ENCODE results near the gene FTCD.
"Not testable (repeated sequence)": the region's sequence is repeated elsewhere in the genome, so short reads cannot be mapped to it uniquely, and the experiment has no call there.

Gene FTCD

GRCh38 chr21:46108827-46109312, 46.5 kb downstream of the FTCD start:
- DNase-seq, result no peak

GRCh38 chr21:46107376-46107775, 48.0 kb downstream of the FTCD start:
- DNase-seq, result not testable (repeated sequence)

- no peak for DNase-seq
These were observed 51.3 kb downstream of the FTCD start for GRCh38 chr21:46104104-46104503.

GRCh38 chr21:46100906-46101305, 54.5 kb downstream of the FTCD start:
- DNase-seq, result no peak

GRCh38 chr21:46100426-46100825, 55.0 kb downstream of the FTCD start:
- no peak for DNase-seq

- DNase-seq, result no peak
These were observed 55.4 kb downstream of the FTCD start for GRCh38 chr21:46100020-46100419.

GRCh38 chr21:46099476-46099875, 55.9 kb downstream of the FTCD start:
- no peak for DNase-seq

- no peak for DNase-seq
These were observed 56.9 kb downstream of the FTCD start for GRCh38 chr21:46098303-46099141.

GRCh38 chr21:46097336-46098293, 57.8 kb downstream of the FTCD start, which contains the start of gene COL6A2:
Gene COL6A2, plus strand, starts transcription at chr21:46098112.
- DNase-seq, result no peak

- DNase-seq, result no peak
These were observed 58.6 kb downstream of the FTCD start for GRCh38 chr21:46096596-46097335.

- DNase-seq, result no peak
These were observed 59.4 kb downstream of the FTCD start for GRCh38 chr21:46095814-46096595.

GRCh38 chr21:46095083-46095719, 60.2 kb downstream of the FTCD start:
- no peak for DNase-seq

GRCh38 chr21:46094401-46095082, 60.8 kb downstream of the FTCD start:
- DNase-seq, result no peak

GRCh38 chr21:46093668-46094400, 61.5 kb downstream of the FTCD start:
- no peak for DNase-seq

GRCh38 chr21:46092811-46093667, 62.3 kb downstream of the FTCD start:
- no peak for DNase-seq

- no peak for DNase-seq
These were observed 63.2 kb downstream of the FTCD start for GRCh38 chr21:46092026-46092764.

GRCh38 chr21:46091631-46092025, 63.8 kb downstream of the FTCD start:
- DNase-seq, result no peak

GRCh38 chr21:46091118-46091517, 64.3 kb downstream of the FTCD start:
- DNase-seq, result no peak
